ENCODE measurements around the gene HIRA.

The HIRA gene

GRCh38 chr22:19477321-19478044, 46.0 kb upstream of the HIRA start:
- peak; percentile 29 for TF ChIP-seq CTCF (IDR thresholded peaks at IDR 0.05; ENCODE audit: low read depth, low read length, missing control alignments)
- in situ Hi-C loops (cut with HindIII; ENCODE audit: low sequenced_read_pairs) = no loop called here
- H3K4me3 ChIP-seq (ENCODE audit: low read depth, low read length) = peak overlapping the region; percentile 78
- DNase-seq (ENCODE audit: low read depth) = no peak

GRCh38 chr22:19476023-19476422, 44.5 kb upstream of the HIRA start:
- H3K4me3 ChIP-seq (ENCODE audit: low read depth, low read length) = no peak overlapping the region
- in situ Hi-C loops (cut with HindIII; ENCODE audit: low sequenced_read_pairs) = no loop called here
- TF ChIP-seq CTCF (IDR thresholded peaks at IDR 0.05; ENCODE audit: low read depth, low read length, missing control alignments) = no peak
- no peak for DNase-seq (ENCODE audit: low read depth)

GRCh38 chr22:19473578-19473977, 42.0 kb upstream of the HIRA start:
- no peak overlapping the region for H3K4me3 ChIP-seq (ENCODE audit: low read depth, low read length)
- peak; percentile 15 for TF ChIP-seq CTCF (IDR thresholded peaks at IDR 0.05; ENCODE audit: low read depth, low read length, missing control alignments)
- no peak for DNase-seq (ENCODE audit: low read depth)
- in situ Hi-C loops (cut with HindIII; ENCODE audit: low sequenced_read_pairs) = no loop called here

GRCh38 chr22:19472233-19472632, 40.7 kb upstream of the HIRA start:
- H3K4me3 ChIP-seq (ENCODE audit: low read depth, low read length) = no peak overlapping the region
- TF ChIP-seq CTCF (IDR thresholded peaks at IDR 0.05; ENCODE audit: low read depth, low read length, missing control alignments) = no peak
- DNase-seq (ENCODE audit: low read depth) = no peak
- in situ Hi-C loops (cut with HindIII; ENCODE audit: low sequenced_read_pairs) = no loop called here

- in situ Hi-C loops (cut with HindIII; ENCODE audit: low sequenced_read_pairs) = no loop called here
Measured at GRCh38 chr22:19471572-19471971, 40.0 kb upstream of the HIRA start.

GRCh38 chr22:19470010-19470409, 38.5 kb upstream of the HIRA start:
- in situ Hi-C loops (cut with HindIII; ENCODE audit: low sequenced_read_pairs) = no loop called here
- no peak for DNase-seq (ENCODE audit: low read depth)
- H3K4me3 ChIP-seq (ENCODE audit: low read depth, low read length) = no peak overlapping the region
- no peak for TF ChIP-seq CTCF (IDR thresholded peaks at IDR 0.05; ENCODE audit: low read depth, low read length, missing control alignments)

More at GRCh38 chr22:19471572-19471971, 40.0 kb upstream of the HIRA start:
- DNase-seq (ENCODE audit: low read depth) = no peak
- no peak for TF ChIP-seq CTCF (IDR thresholded peaks at IDR 0.05; ENCODE audit: low read depth, low read length, missing control alignments)
- no peak overlapping the region for H3K4me3 ChIP-seq (ENCODE audit: low read depth, low read length)

Data from astrocyte of the cerebellum (primary cell).